Endometrial microvascular endothelial cells (primary cell): Measurements from ENCODE around the gene NXT1. TPM values are rescaled to one million over a fixed set of nuclear protein-coding genes. Genes with fewer than 3 reads are reported as not detected.

Experiments
- total RNA-seq: library from RNA; depleted of rRNA; stranded (reverse); fragments of >200 nt; gene quantifications from one replicate; pipeline ENCODE4 v1.2.3, GENCODE V29; 2015; ENCODE audit errors: inconsistent ontology term

Gene NXT1
- total RNA-seq, 1 donor from 2014 or later, result 35.5 TPM

Other genes starting within 250 kb of the NXT1 start
- 10.9 TPM for gene GZF1, start 11.4 kb downstream of the NXT1 start, total RNA-seq
- 7.6 TPM for gene NAPB, start 70.7 kb downstream of the NXT1 start, total RNA-seq
- not detected for gene CSTL1, start 88.9 kb downstream of the NXT1 start, total RNA-seq
- not detected for gene CST11, start 102.1 kb downstream of the NXT1 start, total RNA-seq
- not detected for gene CST8, start 140.3 kb downstream of the NXT1 start, total RNA-seq
- gene CST9L, start 217.7 kb downstream of the NXT1 start, total RNA-seq, result not detected